ENCODE results near the gene CCDC154.

The CCDC154 gene

DNA sequence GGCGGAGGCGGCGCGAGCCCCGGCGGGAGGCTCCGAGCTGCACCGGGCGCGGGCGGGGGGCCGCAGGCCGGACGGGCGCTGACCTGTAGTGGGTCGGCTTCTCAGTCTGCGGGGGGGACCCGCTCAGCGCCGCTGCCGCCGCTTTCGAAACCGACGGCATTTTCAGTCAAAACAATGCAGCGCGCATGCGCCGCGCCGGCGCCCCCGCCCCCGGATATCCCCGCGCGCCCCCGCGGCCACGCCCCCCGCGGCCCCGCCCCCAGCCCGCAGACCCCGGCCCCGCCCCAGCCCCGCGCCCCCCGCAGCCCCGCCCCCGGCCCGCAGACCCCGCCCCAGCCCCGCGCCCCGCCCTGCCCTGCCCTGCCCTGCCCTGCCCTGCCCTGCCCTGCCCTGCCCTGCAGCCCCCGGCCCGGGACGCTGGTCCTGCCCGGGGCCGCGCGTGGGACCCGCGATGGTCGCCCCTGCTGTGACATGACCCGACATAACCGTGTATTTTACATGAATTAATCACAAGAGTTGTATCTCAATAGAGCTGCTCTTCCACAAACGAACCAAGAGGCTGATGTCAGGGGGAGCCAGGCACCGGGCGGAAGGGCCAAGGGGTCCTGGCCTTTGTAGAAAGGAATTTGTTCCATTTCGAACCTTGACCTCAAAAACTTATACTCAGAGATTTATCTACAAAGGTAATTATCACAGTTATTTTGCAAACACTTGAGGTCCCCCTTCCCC, 29.7 kb downstream of the CCDC154 start, which contains the start of gene UNKL:
Gene UNKL, minus strand, starts transcription at position 173 of the 729 bp plus-strand sequence. Its CDS starts 13 bp downstream, at position 160.
- peak; percentile 61 for DNase-seq (ENCODE audit: low read depth)

- DNase-seq (ENCODE audit: low read depth): peak; percentile 43
Observed at GRCh38 chr16:1413684-1414531, 30.4 kb downstream of the CCDC154 start.

DNA sequence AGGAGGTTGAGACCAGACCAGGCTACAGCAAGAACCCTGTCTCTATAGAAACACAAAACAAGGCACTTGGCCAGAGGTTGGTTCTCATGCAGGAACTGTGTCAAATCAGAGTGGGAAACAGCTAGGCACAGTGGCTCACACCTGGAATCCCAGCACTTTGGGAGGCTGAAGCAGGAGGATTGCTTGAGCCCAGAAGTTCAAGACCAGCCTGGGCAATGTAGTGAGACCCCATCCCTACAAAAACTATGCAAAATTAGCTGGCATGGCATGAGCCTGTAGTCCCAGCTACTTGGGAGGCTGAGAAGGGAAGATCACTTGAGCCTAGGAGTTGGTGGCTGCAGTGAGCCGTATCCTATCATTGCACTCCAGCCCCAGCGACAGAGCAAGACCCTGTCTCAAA, 31.5 kb downstream of the CCDC154 start:
- DNase-seq (ENCODE audit: low read depth): no peak

DNA sequence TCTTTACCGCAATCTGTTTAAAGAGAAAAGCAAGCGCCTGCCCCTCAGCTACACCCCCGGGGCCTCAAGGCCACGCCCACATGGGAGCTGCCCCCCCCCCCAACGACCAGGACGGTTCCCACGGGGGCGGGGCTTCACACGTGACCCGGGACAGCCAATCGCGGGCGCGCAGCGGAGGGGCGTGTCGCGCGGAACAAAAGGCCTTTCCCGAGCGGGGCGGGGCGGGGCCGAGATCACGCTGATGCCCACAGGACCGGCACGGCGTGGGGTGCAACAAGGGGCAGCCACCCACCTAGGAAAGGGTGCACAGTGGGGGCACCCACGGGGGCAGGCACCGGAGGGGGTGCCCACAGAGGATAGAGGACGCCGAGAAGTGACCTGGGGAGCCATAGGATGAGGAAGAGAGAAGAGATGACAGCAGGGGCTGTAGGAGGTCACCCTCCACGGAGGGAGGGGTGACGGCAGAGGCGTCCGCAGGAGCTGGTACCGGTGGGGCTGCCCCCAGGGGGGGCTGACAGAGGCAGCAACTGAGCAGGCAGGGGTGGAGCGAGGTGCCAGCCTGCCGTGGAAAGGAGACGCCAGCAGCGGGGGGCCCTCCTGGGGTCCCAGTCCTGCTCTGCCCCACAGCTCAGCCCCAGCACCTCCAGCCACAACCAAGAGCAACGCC, 36.1 kb downstream of the CCDC154 start:
- peak; percentile 94 for DNase-seq (ENCODE audit: low read depth)

DNA sequence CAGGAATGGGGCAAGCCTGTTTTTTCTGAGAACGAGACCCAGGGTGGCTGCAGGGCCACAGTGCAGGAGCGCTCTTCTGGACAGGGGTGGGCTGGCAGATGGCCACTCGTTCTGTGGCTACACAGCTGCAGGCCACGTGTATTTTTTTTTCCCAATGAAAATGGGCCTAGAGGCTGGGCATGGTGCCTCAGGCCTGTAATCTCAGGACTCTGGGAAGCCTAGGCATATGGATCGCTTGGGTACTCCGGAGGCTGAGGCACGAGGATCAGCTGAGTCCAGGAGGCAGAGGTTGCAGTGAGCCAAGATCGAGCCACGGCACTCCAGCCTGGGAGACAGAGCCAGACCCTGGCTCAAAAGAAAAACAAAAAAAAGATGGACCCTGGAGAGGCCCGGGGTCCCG, 36.6 kb downstream of the CCDC154 start:
- DNase-seq (ENCODE audit: low read depth): no peak

DNA sequence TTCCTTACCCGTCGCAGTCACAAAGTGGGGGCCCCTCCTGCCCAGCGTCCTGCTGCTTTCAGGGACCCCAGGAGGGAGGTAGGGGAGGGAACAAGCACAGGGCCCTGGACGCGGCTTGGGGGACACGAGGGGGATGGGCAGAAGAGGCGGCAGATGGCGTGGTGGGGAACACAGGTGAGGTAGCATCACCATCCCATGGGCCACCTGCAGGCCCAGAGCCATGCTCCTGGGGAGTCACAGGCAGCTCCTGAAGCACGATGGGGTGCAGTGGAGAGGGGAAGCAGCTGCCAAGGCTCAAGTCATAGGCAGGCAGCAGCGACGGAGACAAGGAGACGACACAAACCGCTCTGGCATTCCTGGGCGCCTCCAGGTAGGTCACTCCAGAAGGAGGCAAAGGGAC, 40.6 kb downstream of the CCDC154 start:
- no peak for DNase-seq (ENCODE audit: low read depth)

GRCh38 chr16:1403036-1403435, 41.3 kb downstream of the CCDC154 start:
- DNase-seq (ENCODE audit: low read depth): no peak

- DNase-seq (ENCODE audit: low read depth): no peak
Observed at GRCh38 chr16:1401758-1402154, 42.6 kb downstream of the CCDC154 start.

DNA sequence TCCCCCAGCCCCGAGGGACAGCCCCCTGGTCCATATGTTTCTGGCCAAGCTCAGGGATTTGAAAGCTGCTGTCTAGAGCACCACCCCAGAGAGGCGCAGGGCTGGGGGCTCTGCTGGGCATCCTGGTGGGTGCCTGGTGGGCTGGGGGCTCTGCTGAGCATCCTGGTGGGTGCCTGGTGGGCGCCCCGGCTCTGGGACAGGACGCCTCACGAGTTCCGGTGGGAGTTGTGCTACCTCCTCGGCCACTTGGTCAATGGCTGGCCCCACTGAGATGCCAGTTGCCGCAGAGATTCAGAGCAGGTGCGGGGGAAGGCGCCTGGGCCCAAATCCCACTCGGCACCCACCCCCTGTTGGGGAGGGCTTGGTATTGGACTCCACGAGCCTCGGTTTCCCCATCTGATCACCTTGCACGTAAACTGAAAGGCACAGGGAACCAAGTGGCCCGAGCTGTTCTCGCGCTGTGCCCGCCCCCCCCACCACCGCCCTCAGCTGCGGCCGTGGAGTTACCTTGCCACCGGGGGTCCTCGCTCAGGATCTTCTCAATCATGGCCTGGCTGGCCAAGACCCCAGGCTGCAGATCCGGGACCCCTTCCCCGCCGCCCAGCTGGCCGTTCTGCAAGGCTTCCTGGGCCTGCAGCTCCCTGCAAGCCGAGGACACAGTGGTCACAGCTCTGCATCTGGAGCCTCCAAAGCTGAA, 43.1 kb downstream of the CCDC154 start:
- no peak for DNase-seq (ENCODE audit: low read depth)

DNA sequence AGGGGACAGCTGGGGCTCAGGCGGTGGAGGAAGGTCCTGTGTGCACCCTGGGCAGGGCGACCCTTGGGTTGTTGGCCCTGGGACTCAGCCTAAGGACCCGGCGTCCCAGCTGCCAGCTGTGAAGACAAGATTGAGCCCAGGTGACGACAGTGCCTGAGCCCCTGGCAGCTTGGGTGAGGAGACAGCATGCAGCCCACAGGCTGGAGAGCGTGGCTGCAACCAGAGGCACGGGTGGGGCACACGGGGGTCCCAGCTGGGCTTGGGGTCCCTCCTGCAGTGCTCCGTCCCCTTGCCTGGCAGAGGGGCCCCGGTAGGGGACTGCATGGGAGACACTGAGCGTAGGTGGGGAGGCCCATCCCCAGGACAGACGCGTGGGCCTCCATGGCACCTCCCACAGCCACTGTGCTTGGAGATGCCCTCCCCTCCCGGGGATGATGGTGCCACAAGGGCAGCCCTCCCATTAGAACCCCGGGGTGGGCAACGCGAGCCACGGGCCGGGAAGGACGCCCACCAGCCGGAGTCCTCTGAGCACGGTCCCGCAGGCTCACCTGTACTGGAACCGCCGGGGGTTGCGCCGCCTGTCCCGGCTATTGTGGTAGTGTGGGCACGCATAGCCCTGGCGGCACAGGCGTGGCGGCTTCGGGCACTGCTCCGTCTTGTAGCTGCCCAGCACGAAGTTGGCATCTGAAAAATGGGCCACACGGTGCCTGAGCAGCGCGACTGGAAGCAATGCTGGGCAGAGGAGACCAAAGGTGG, 45.4 kb downstream of the CCDC154 start:
- DNase-seq (ENCODE audit: low read depth): no peak

DNA sequence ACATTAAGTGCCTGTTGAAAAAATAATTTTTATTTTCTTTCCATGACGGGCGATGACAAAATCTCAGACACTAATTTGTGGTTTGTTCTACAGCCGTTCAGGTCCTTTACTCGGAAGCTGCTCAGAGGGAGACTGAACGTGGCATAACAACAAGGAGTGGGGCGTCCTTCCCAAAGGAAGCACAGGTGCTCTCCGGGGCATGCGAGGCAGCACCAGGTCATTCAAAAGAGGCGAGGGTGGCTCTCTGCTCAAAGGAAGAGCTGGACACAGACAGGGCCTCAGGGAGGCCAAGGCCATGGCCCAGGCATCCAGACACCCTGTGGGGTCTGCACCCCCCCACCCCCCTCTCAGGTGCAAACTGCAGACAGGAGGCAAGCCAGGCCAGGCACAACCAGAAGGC, 46.0 kb downstream of the CCDC154 start:
- DNase-seq (ENCODE audit: low read depth): no peak

- DNase-seq (ENCODE audit: low read depth): no peak
Observed at GRCh38 chr16:1397779-1398178, 46.6 kb downstream of the CCDC154 start.

- DNase-seq (ENCODE audit: low read depth): no peak
Observed at GRCh38 chr16:1395444-1396031, 48.8 kb downstream of the CCDC154 start.

DNA sequence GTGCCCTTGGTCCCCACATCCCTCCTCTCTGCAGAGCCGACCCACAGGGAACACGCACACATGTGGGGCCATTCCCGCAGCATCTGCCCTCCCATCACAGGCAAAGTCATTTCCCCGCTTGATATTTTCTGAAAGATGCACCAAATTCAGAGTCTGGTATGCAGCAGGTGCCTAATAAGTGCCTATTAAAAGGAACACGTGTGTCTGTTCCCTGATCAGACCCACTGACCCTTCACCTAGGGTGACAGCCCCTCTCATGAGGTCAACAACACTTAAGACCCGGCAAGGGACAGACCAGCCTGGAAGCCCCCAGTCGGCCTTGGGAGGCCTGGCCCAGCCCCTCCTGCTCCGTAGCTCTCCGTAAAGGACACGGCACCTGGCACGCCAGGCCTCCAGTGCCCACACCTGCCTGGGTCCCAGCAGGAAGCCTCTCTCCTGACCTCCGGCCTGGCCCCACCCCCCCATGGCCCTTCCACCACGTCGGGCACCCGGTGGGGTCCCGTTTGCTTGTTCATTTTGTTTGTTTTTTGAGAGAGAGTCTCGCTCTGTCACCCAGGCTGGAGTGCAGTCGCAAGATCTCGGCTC, 49.9 kb downstream of the CCDC154 start:
- DNase-seq (ENCODE audit: low read depth): no peak

DNA sequence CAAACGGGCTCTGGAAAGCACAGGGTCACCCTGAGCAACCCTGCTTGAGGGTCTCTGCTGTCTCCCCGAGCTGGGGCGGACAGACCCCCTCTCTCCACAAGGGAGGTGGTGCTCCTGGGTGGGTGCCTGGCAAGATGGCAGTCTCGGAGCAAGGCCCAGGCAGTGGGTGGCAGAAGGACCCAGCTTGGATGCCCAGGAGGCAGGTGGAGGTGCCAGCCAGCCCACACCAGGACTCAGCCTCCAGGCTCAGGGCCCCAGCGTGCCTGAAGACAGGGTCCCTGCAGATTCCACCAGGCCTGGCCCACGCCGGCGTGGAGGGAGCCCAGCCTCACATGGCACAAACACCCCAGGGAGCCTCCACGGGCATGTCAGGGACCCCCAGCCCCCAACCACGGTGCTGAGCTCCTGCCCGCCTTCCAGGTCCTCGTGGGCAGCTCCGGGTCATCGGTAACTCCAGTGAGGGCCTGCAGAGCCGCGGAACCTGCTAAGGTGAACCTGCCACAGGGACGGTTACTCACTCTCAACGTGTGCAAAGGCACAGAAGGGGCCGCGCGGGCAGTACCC, 50.7 kb downstream of the CCDC154 start:
- no peak for DNase-seq (ENCODE audit: low read depth)

DNA sequence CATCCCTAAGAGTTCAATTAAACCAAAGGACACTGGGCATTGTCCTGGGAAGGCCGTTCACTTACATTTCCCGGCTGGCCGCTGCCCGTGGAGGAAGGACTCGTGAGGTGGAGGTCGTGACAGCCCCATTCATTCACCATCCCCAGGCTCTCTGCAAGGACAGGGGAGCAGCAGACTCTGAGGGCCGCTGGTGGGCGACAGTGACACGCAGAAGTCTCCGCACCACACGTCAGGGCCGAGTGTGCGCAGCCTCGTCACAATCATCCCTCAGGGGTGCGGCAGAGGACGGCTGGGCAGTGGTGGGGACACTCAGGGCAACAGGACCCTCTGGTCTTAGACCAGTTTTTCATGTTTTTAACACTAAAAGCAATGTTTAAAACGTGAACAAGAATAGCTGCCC, 51.5 kb downstream of the CCDC154 start:
- DNase-seq (ENCODE audit: low read depth): no peak

DNA sequence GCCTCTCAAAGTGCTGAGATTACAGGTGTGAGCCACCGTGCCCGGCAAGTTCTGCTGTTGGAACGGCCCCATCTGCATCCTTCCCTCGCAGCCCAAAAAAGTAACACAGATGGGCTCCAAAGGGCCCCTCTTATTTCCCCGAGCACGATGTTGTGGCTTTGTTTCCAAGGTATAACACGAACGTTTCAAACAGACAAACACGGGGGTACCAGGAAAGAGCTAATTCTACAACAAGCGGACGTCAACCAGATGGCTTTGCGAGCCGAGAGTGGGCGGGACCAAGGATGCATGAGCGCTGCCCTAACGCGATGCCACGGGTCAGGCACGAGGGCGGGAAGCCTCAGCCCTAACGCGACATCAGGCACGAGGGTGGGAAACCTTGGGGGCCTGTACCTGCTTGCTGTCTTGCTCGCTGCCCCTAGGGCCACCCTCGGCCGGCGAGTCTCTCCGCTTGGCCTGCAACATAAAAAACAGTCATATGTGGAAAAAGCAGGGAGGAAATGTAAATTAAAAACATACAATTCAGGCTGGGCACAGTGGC, 54.0 kb downstream of the CCDC154 start:
- DNase-seq (ENCODE audit: low read depth): no peak

- no peak for DNase-seq (ENCODE audit: low read depth)
Observed at GRCh38 chr16:1389762-1390161, 54.6 kb downstream of the CCDC154 start.

DNA sequence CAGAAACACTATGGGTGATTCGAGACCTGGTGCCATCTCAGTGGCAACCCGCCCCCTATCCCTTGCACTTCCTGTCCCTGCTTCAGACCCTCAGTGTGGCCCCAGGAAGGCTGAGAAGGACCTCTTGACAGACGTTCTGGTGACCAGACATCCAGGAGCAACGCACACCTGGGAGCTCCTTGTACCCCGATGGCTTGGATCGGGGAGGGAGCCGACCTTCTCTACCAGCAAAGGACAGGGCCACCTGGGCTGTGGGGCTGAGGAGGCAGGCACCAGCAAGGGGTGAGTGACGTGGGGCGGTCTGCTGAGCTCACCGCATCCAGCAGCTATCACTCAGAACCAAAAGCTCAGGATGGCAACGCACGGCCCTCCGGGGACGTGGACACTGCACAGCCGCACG, 57.0 kb downstream of the CCDC154 start:
- DNase-seq (ENCODE audit: low read depth): no peak

DNA sequence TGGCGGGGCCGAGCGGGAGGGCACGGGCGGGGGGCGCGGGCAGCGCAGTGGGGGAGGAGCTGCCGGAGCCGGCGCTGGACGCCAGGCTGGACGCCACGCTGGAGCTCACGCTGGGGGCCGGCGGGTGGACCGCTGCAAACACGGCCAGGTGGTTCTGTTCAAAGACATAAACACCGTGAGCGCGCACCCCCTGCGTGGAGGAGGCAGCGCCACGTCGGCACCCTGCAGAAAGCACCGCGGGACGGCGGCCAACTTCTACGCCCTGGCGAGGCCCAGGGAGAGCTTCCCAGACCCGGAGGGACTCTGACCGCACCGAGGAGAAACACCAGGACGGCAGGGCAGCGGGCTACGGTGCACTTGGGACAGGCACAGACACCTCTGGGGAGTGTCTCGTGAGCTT, 59.1 kb downstream of the CCDC154 start:
- no peak for DNase-seq (ENCODE audit: low read depth)
